ENCODE measurements around the gene METTL17. TPM values are rescaled to one million over a fixed set of nuclear protein-coding genes. Genes with fewer than 3 reads are reported as not detected.
A peak's percentile ranks its signal among the peaks of the same experiment; 100 is the strongest.
"Not testable (repeated sequence)": the region's sequence is repeated elsewhere in the genome, so short reads cannot be mapped to it uniquely, and the experiment has no call there.

The METTL17 gene
- total and polyA plus RNA-seq, 7 experiments from 2014 or later, result 41.7 to 129 (median 91.7) TPM

DNA sequence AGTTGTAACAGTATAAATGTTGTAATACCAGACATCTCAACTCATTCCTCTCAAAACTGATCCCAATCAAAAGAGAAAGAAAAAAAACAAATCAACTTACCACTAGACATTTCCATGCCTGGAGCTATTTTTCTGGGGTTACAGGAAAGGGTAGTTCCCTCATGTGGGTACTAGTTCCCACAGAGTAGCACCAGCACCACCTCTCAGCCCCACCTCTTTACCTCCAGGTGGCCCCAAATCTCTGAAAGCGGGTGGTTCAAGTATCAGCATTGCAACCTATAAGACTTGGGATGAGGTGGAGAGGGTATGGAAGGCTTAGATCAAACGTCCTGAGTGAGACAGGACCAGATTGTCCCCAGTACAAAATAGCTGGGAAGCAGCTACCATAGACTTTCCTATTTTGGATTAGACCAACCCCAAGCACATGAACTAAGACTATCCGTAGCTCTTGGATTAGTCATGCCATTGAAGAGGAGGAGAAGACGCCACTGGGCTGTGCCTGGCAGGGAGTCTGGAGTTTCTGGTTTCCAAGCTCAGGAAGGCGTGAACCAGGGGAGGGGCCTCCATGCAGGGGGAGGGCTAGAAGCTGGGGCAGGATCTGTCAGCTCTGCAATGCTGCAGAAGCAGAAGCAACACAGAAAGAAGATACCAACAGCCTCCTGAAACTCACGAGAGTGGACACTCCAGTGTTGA lies 9.0 kb downstream of the METTL17 start, which contains the start of gene SLC39A2:
Gene SLC39A2, plus strand, starts transcription at position 620 of the 693 bp plus-strand sequence. CDS start 154 bp downstream, outside the sequence.
- ATAC-seq (no peak), DNase-seq (no peak)
- ChIA-PET CTCF (interaction anchor here (0.7 to 1.8 kb wide), 5 partner anchors 13 to 106 kb away, joined by 4 to 8 read pairs (median 4); no protein-coding TSS in a partner anchor), POLR2A (no interaction called here)
- Mint-ChIP-seq H3K4me1 (peaks cover 1 to 47% (median 31%) of the 10 kb centered on the region in 7 donors), H3K4me3 (peak within 1 kb of the TSS in 4 of 10 donors; percentile 0 to 69 (median 8)), H3K9me3 (no peaks in the 10 kb centered on the region), H3K27me3 (no peaks in the 10 kb centered on the region), H3K27ac (peak within 1 kb of the TSS in 8 of 9 donors; percentile 20 to 72 (median 46)), H3K36me3 (peaks cover 6 to 30% (median 24%) of the 10 kb centered on the region in 5 donors)
- peaks cover 0 to 4% of the 10 kb centered on the region in 2 donors for H3K4me1 ChIP-seq (ENCODE audit: control insufficient read depth in 2 of 2, insufficient read depth in 2 of 2, low read length in 2 of 2)
- no peak within 1 kb of the TSS for H3K4me3 ChIP-seq (ENCODE audit: low read length)
- peaks cover 15 to 31% (median 20%) of the 10 kb centered on the region in 3 experiments for H3K36me3 ChIP-seq (ENCODE audit: control insufficient read depth in 2 of 3, insufficient read depth in 3 of 3, low read length in 3 of 3)
- no peaks in the 10 kb centered on the region for H3K9me3 ChIP-seq (ENCODE audit: control insufficient read depth in 2 of 3, low read length in 3 of 3)
- no peak within 1 kb of the TSS for H3K27ac ChIP-seq (ENCODE audit: low read depth, low read length)
- no peaks in the 10 kb centered on the region for H3K27me3 ChIP-seq (ENCODE audit: control insufficient read depth in 2 of 2, insufficient read depth in 2 of 2, low read length in 2 of 2)
- intact Hi-C loops (cut with micrococcal nuclease), result no loop called here

DNA sequence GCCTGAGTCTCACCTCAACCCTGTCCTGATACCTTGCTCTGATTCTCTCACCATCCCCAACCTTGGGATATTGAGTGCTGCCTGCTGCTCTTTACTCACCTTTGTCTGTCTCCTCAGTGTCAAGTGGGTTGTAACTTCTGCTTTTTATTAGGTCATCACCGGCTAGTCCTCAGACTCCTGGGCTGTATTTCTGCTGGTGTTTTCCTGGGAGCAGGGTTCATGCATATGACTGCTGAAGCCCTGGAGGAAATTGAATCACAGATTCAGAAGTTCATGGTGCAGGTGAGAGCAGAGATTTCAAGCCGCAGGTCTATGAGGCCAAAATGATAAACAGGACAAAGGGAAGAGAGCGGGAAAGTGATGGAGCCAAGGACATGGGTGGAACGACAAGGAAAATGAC lies 9.8 kb downstream of the METTL17 start:
- Histone ChIP-seq H3K9me3 (ENCODE audit: control insufficient read depth in 2 of 3, low read length in 3 of 3) (no peaks in the 10 kb centered on the region), H3K27ac (ENCODE audit: low read depth, low read length) (no peak overlapping the region), H3K4me3 (ENCODE audit: low read length) (no peak overlapping the region), H3K36me3 (ENCODE audit: control insufficient read depth in 2 of 3, insufficient read depth in 3 of 3, low read length in 3 of 3) (peaks cover 11 to 23% (median 12%) of the 10 kb centered on the region in 3 experiments), H3K4me1 (ENCODE audit: control insufficient read depth in 2 of 2, insufficient read depth in 2 of 2, low read length in 2 of 2) (peaks cover 0 to 4% of the 10 kb centered on the region in 2 donors), H3K27me3 (ENCODE audit: control insufficient read depth in 2 of 2, insufficient read depth in 2 of 2, low read length in 2 of 2) (no peaks in the 10 kb centered on the region)
- Mint-ChIP-seq H3K4me1 (peaks cover 0 to 45% (median 31%) of the 10 kb centered on the region in 7 donors), H3K4me3 (no peak overlapping the region), H3K36me3 (peaks cover 6 to 23% (median 18%) of the 10 kb centered on the region in 5 donors), H3K9me3 (no peaks in the 10 kb centered on the region), H3K27ac (peak overlapping the region in 4 of 9 donors; percentile 5 to 36 (median 19)), H3K27me3 (no peaks in the 10 kb centered on the region)
- CTCF ChIA-PET, result interaction anchor here (1.3 to 1.8 kb wide), 3 partner anchors 13 to 32 kb away, joined by 3 to 8 read pairs (median 6); no protein-coding TSS in a partner anchor
- no peak for DNase-seq
- ATAC-seq, result no peak
- intact Hi-C loops (cut with micrococcal nuclease), result no loop called here
- POLR2A ChIA-PET, result no interaction called here

DNA sequence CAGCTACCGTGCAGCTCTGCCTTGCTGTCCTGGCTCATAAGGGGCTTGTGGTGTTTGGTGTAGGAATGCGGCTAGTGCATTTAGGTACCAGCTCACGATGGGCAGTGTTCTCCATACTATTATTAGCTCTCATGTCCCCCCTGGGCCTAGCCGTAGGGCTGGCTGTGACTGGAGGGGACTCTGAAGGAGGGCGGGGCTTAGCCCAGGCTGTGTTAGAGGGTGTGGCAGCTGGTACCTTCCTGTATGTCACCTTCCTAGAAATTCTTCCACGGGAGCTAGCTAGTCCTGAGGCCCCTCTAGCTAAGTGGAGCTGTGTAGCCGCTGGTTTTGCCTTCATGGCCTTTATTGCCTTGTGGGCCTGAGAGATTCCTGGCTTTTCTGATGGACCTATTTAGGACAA lies 11.4 kb downstream of the METTL17 start:
- no peak overlapping the region for H3K27ac Mint-ChIP-seq
- H3K4me1 ChIP-seq (ENCODE audit: control insufficient read depth in 2 of 2, insufficient read depth in 2 of 2, low read length in 2 of 2), result peaks cover 0 to 4% of the 10 kb centered on the region in 2 donors
- ATAC-seq (no peak), DNase-seq (no peak)
- H3K27me3 ChIP-seq (ENCODE audit: control insufficient read depth in 2 of 2, insufficient read depth in 2 of 2, low read length in 2 of 2), result no peaks in the 10 kb centered on the region
- no peaks in the 10 kb centered on the region for H3K27me3 Mint-ChIP-seq
- no peaks in the 10 kb centered on the region for H3K9me3 ChIP-seq (ENCODE audit: control insufficient read depth in 2 of 3, low read length in 3 of 3)
- H3K4me3 Mint-ChIP-seq, result no peak overlapping the region
- H3K9me3 Mint-ChIP-seq, result no peaks in the 10 kb centered on the region
- no peak overlapping the region for H3K27ac ChIP-seq (ENCODE audit: low read depth, low read length)
- H3K4me1 Mint-ChIP-seq, result peaks cover 0 to 31% (median 24%) of the 10 kb centered on the region in 7 donors
- peaks cover 0 to 9% (median 5%) of the 10 kb centered on the region in 5 donors for H3K36me3 Mint-ChIP-seq
- ChIA-PET POLR2A (interaction anchor here (1.2 kb wide), 1 partner anchor 104 kb away, joined by 3 read pairs; no protein-coding TSS in a partner anchor), CTCF (interaction anchor here (1.0 kb wide), 1 partner anchor 39 kb away, joined by 3 read pairs; no protein-coding TSS in a partner anchor)
- intact Hi-C loops (cut with micrococcal nuclease), result no loop called here
- H3K36me3 ChIP-seq (ENCODE audit: control insufficient read depth in 2 of 3, insufficient read depth in 3 of 3, low read length in 3 of 3), result peaks cover 1 to 7% (median 3%) of the 10 kb centered on the region in 3 experiments
- H3K4me3 ChIP-seq (ENCODE audit: low read length), result no peak overlapping the region

DNA sequence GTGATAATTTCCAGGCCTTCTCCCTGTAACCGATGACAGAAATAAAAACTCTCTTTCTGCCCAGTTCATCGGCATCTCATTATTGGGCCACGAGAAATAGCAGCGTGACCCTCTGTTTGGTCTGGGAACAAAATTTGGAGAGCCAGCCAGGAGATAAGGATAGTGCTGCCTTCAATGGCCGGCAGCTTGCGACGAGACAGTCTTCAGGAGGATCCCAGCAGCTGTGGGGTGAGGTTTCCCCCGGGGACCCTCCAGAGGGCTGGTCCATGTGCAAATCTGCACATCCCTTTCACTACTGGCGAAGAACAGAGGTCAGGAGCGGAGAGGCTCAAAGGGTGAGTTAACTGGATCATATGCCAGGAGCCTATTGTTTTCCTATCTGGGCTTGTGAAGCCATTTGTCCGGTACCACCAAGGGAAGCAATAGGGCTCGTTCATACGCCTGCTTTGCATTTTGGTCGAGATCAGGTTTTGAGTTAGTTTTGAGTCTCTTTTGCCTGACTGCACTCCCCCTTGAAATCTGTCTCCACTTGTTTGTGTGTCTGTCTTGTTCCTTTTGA lies 14.1 kb downstream of the METTL17 start:
- intact Hi-C loops (cut with micrococcal nuclease), result no loop called here

DNA sequence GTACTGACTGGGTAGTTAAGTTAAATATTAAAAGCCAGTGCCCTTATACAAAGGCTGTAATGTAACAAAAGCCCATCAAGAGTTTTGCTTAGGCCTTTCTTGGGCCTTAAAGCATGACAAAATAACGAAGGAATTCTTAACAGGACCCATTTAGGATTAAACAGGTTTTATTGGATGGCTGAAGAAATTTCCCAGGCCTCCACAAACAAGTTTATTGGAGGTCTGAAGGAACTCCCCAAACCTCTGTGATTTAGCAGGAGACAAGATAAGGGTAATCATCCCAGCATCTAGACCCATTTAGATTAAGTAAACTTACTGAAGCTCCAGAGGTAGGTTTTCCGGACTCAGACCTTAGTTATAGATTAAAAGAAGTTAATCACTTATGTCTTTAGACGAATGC lies 19.9 kb downstream of the METTL17 start:
- DNase-seq; H3K4me3 Mint-ChIP-seq; H3K4me3 ChIP-seq (ENCODE audit: low read length); H3K27ac Mint-ChIP-seq; H3K4me1 Mint-ChIP-seq; H3K27me3 ChIP-seq (ENCODE audit: control insufficient read depth in 2 of 2, insufficient read depth in 2 of 2, low read length in 2 of 2); H3K36me3 Mint-ChIP-seq; H3K9me3 ChIP-seq (ENCODE audit: control insufficient read depth in 2 of 3, low read length in 3 of 3); H3K27ac ChIP-seq (ENCODE audit: low read depth, low read length); ATAC-seq; intact Hi-C loops (cut with micrococcal nuclease); H3K9me3 Mint-ChIP-seq; H3K4me1 ChIP-seq (ENCODE audit: control insufficient read depth in 2 of 2, insufficient read depth in 2 of 2, low read length in 2 of 2); H3K36me3 ChIP-seq (ENCODE audit: control insufficient read depth in 2 of 3, insufficient read depth in 3 of 3, low read length in 3 of 3): not testable (repeated sequence)
- ChIA-PET CTCF (interaction anchor here (1.0 to 12.0 kb wide), 2 partner anchors 31 to 82 kb away, joined by 3 to 178 read pairs; partner anchors contain the start of gene RNASE7), POLR2A (interaction anchor here (0.6 kb wide), 1 partner anchor 30 kb away, joined by 3 read pairs; no protein-coding TSS in a partner anchor)
- peaks cover 12 to 33% (median 24%) of the 10 kb centered on the region in 5 donors for H3K27me3 Mint-ChIP-seq

More for the DNA sequence above, 14.1 kb downstream of the METTL17 start:
- no peak for ATAC-seq
- Histone ChIP-seq H3K9me3 (ENCODE audit: control insufficient read depth in 2 of 3, low read length in 3 of 3) (no peaks in the 10 kb centered on the region), H3K36me3 (ENCODE audit: control insufficient read depth in 2 of 3, insufficient read depth in 3 of 3, low read length in 3 of 3) (no peaks in the 10 kb centered on the region), H3K27ac (ENCODE audit: low read depth, low read length) (no peak overlapping the region), H3K4me3 (ENCODE audit: low read length) (no peak overlapping the region), H3K27me3 (ENCODE audit: control insufficient read depth in 2 of 2, insufficient read depth in 2 of 2, low read length in 2 of 2) (no peaks in the 10 kb centered on the region), H3K4me1 (ENCODE audit: control insufficient read depth in 2 of 2, insufficient read depth in 2 of 2, low read length in 2 of 2) (no peaks in the 10 kb centered on the region)
- Mint-ChIP-seq H3K9me3 (no peaks in the 10 kb centered on the region), H3K27ac (peak overlapping the region in 1 of 9 donors; percentile 7), H3K4me3 (no peak overlapping the region), H3K4me1 (peaks cover 0 to 7% (median 0%) of the 10 kb centered on the region in 7 donors), H3K27me3 (no peaks in the 10 kb centered on the region), H3K36me3 (no peaks in the 10 kb centered on the region)
- DNase-seq, result no peak
- POLR2A ChIA-PET, result no interaction called here
- CTCF ChIA-PET, result interaction anchor here (0.9 to 4.0 kb wide), 4 partner anchors 11 to 89 kb away, joined by 3 to 21 read pairs (median 4); no protein-coding TSS in a partner anchor

DNA sequence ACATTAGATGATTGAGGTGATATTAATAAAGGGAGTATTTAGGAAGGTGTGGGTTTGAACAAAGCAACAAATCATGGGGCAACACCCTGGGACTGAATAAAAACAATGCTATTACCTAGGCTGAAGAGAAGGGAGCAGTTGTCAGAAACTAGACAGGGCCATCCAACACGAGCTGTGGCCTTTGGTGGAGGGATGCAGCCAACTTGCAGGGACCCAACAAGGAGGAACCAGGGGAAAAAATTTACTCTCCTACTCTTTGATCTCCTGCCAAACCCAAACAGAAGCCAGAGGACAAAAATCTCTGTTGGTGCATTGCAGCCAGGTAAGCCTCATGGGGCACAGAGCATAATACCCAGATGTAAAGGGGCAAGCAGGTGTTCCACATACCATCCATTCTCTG lies 21.4 kb downstream of the METTL17 start:
- intact Hi-C loops (cut with micrococcal nuclease), result no loop called here
- no peak for ATAC-seq

More for the DNA sequence above, 21.4 kb downstream of the METTL17 start:
- peaks cover 0 to 4% (median 0%) of the 10 kb centered on the region in 7 donors for H3K4me1 Mint-ChIP-seq
- Histone ChIP-seq H3K27ac (ENCODE audit: low read depth, low read length) (no peak overlapping the region), H3K4me3 (ENCODE audit: low read length) (no peak overlapping the region), H3K27me3 (ENCODE audit: control insufficient read depth in 2 of 2, insufficient read depth in 2 of 2, low read length in 2 of 2) (no peaks in the 10 kb centered on the region), H3K9me3 (ENCODE audit: control insufficient read depth in 2 of 3, low read length in 3 of 3) (no peaks in the 10 kb centered on the region), H3K4me1 (ENCODE audit: control insufficient read depth in 2 of 2, insufficient read depth in 2 of 2, low read length in 2 of 2) (no peaks in the 10 kb centered on the region), H3K36me3 (ENCODE audit: control insufficient read depth in 2 of 3, insufficient read depth in 3 of 3, low read length in 3 of 3) (no peaks in the 10 kb centered on the region)
- ChIA-PET POLR2A (interaction anchor here (0.8 kb wide), 1 partner anchor 34 kb away, joined by 3 read pairs; no protein-coding TSS in a partner anchor), CTCF (interaction anchor here (1.0 to 12.0 kb wide), 6 partner anchors 23 to 96 kb away, joined by 3 to 178 read pairs (median 68); partner anchors contain the start of genes RNASE13 and RNASE7)
- H3K27ac Mint-ChIP-seq, result no peak overlapping the region
- no peaks in the 10 kb centered on the region for H3K9me3 Mint-ChIP-seq
- peaks cover 12 to 33% (median 24%) of the 10 kb centered on the region in 5 donors for H3K27me3 Mint-ChIP-seq
- H3K4me3 Mint-ChIP-seq, result no peak overlapping the region
- no peaks in the 10 kb centered on the region for H3K36me3 Mint-ChIP-seq
- DNase-seq, result no peak

Data from naive thymus-derived CD4-positive, alpha-beta T cell (primary cell).